ENCODE measurements around the gene MRAP. TPM values are rescaled to one million over a fixed set of nuclear protein-coding genes. Genes with fewer than 3 reads are reported as not detected.

Gene MRAP
- total RNA-seq, result not detected

DNA sequence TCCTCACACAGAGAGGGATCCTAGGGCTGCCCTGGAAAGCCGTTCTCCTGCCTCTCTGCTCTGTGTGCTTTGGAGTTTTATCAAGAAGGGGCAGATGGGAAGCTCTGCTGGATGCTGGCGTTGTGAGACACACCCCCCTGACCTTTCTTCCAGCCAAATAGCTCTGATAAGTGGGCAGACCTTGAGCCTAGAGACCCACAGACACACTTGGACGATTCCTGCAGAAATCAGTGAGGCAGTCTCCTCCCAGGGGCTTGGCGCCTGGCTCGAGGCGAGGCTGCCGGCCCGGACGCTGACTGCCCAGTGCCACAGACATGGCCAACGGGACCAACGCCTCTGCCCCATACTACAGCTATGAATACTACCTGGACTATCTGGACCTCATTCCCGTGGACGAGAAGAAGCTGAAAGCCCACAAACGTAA lies at the start of gene MRAP:
Gene MRAP (plus strand): TSS at position 198 of the 424 bp plus-strand sequence. CDS start 117 bp downstream, at position 315.

DNA sequence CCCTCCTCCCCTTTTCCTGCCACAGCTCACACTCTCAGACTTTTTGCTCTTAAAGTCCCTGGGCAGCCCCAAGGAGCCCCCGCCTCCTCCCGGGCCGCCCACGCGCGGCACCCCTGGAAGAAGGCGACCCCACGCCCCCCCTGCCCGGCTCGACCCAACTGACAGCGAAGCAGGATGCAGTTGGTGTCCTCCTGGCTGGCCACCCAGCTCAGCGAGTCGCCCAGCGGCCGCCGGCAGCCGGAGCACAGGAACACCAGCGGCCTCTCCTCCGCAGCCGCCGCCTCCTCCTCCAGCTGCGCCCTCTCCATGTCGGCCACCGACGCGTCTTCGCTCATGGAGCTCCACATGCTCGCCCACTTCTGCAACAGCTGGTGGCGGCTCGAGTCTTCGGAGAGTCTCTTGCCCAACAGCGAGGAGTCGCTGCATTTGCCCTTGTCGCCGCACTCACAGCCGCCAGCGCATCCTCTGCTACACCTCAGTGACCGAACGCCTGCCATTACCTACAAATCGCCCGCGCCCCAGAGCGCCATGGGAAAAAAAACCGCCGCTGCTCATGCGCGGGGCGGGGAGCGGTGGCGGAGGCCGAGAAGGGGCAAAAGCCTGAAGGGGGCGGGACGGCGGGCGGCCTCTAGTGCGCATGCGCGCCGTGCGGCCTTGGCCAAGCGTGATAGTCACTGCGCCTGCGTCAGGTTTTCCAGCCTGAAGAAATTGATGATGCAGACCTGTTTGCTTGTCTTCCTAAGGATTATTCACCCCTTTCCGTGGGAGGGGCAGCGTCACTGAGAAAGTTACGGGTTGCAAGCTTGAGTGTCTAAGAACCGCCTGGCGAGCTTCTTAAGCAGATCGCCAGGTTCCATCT lies 19.9 kb upstream of the MRAP start, which contains the start of gene MIS18A:
Gene MIS18A (minus strand): TSS at position 532 of the 859 bp plus-strand sequence. CDS start 35 bp downstream, at position 497.

Other genes with a start within 250 kb of the MRAP start
- gene MIS18A, start 19.8 kb upstream of the MRAP start, total RNA-seq, result 5.6 TPM
- 22.8 TPM for gene URB1, start 94.2 kb downstream of the MRAP start, total RNA-seq
- 2.8 TPM for gene EVA1C, start 113.9 kb downstream of the MRAP start, total RNA-seq